Activated CD8-positive, alpha-beta memory T cell treated with anti-CD3 and anti-CD28 coated beads, Interleukin-2, amount 50 U/mL, for 1 hour (primary cell): ENCODE data around the gene TMEM88.
"Not testable (repeated sequence)": the region's sequence is repeated elsewhere in the genome, so short reads cannot be mapped to it uniquely, and the experiment has no call there.

Experiments used
- DNase-seq: peaks from one replicate; pipeline ENCODE4 v3.0.0-alpha.2; 2020; ENCODE audit errors: extremely low read depth

TMEM88 gene, protein sequence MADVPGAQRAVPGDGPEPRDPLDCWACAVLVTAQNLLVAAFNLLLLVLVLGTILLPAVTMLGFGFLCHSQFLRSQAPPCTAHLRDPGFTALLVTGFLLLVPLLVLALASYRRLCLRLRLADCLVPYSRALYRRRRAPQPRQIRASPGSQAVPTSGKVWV

DNA sequence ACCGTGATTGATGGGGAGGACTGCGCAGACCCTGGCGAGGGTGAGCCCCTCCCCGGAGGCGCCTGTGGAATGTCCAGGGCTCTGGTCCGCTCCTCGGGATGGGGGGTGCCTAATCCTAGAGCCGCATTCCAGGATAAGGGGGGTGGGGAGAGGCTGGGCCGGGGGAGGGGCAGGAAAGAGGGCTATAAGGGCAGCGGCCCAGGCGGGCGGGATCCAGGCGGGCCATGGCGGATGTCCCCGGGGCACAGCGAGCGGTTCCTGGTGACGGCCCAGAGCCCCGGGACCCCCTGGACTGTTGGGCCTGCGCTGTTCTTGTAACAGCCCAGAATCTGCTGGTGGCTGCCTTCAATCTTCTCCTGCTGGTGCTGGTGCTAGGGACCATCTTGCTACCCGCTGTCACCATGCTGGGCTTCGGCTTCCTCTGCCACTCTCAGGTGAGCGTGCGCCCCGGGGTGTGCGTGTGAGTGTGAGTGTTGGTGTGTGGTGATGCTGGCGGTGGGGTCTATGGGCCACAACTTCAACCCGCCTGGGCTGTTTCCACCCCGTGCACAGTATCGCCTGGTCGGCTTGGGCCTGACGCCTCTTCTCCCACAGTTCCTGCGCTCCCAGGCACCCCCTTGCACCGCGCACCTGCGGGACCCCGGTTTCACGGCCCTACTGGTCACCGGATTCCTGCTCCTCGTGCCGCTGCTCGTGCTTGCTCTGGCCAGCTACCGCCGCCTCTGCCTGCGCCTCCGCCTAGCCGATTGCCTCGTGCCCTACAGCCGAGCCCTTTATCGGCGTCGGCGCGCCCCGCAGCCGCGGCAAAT is at the start of gene TMEM88:
TMEM88 (plus strand) TSS at position 216 of the 809 bp plus-strand sequence; CDS start at position 225, 9 bp downstream.
- DNase-seq: no peak

DNA sequence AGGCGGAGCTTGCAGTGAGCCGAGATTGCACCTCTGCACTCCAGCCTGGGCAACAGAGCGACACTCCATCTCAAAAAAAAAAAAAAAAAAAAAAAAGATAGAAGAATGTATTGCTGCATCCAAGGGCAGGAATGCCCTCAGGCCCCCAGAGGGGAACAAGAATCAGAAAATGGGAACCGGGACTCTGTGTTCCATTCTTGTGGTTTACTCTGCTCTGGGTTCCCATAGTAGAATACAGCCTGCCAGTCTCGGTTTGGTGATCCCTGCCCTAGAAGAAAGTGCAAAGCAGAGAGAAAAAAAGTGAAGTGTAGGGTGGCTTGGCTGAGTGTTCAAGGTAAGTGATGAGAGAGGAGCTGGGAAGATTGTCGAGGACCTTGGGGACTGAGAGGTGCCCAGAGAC is 48.3 kb upstream of the TMEM88 start:
- DNase-seq: no peak

- no peak for DNase-seq
Observed at GRCh38 chr17:7807206-7807605, 47.7 kb upstream of the TMEM88 start.

DNA sequence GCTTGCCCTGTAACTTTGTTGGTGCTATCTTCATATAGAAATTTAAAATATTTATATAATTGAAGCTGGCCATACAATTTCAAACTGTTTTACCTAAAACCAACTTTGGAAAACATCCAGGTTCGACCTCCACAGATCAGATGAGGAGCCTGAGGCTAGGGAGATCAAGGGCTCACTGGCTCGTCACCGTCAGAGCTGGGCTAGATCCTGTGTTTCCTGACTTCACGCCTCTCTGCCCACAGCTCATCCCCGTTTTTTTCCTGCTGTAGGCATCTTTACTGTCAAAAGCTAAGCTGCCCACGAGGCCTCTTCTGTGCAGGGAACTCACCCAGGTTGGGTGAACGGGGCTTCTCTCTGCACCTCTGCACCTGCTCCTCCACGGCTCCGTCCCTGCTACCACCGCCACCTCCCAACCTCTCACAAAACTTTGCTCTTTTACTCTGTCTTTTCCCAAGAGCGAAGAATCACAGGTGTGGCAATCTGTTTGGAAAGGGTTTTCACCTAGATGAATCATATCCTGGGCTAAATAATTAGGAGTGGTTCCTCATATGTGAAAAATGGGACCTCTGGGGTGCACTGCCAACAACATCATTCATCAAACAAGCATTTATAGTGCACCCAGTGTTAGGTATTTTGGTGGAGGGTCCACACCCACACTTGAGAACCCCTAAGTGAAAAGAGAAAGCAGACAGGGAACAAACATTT is 45.6 kb upstream of the TMEM88 start:
- DNase-seq: no peak

- DNase-seq: not testable (repeated sequence)
Observed at GRCh38 chr17:7809791-7810343, 45.0 kb upstream of the TMEM88 start.

DNA sequence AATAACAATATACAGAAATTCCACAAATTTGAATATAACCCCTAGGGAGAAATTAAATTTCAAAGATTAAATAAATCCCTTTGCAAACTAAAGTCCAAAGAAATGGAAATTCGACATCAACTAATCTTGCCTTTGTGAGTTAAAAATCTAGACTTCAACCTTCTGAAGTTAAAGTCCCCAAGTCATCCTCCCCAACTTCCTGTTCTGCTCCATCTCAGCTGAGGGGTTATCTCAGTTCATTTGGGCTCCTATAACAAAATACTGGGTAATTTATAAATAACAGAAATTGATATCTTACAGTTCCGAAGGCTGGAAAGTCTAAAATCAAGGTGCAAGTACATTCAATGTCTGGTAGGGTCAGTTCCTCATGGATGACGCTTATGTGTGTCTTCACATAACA is 43.6 kb upstream of the TMEM88 start:
- DNase-seq: no peak

DNA sequence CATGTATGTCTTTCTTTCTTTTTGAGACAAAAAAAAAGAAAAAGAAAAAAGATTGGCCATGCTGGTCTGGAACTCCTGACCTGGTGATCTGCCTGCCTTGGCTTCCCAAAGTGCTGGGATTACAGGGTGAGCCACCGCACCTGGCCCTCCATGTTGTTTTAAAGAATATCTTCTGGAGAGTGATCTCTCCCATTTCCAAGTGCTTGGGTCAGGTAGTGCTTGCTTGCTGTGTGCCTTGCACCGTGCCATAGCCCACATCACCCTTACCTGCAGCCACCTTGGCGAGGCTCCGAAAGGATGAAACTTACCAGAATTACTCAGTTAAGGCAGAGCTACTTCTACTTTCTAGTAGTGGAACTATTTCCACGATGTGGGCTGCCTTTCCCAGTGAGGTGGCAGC is 39.9 kb upstream of the TMEM88 start:
- no peak for DNase-seq

- no peak for DNase-seq
Observed at GRCh38 chr17:7816926-7817642, 37.8 kb upstream of the TMEM88 start.

DNA sequence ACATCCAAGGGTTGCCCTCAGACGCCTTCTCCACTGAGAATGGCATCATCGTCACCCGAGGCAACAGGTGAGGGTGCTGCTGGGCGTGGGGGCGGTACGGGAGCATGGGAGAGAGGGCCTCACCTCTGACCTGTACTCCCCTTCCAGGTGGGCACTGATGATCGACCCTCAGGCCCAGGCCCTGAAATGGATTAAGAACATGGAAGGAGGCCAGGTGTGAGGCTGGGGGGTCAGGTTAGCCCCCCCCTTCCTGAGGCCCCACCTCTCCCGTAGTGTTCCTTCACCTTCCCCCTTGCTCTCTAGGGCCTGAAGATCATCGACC is 37.3 kb upstream of the TMEM88 start:
- DNase-seq: no peak

GRCh38 chr17:7818026-7818425 is 36.8 kb upstream of the TMEM88 start:
- no peak for DNase-seq

- no peak for DNase-seq
Observed at GRCh38 chr17:7818746-7819645, 35.9 kb upstream of the TMEM88 start.

DNA sequence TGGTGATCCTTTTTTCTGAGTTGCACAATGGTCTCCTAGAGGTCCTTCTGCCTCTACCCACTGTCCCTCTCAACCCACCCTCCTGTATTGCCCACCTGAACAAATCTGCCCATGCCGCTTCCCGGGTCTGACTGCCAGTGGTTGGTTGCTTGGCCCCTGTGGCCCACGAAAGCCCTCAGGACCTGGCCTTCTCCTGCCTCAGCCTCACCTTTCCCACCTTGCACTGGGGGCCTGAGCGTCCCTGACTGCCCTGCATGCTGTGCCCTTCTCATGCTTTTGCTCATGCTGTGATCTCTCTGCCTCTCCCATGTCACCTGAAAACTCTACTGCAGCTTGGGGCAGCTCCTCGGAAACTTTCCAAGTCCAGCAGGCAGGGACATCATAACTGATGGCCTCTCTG is 34.6 kb upstream of the TMEM88 start:
- DNase-seq: no peak

- no peak for DNase-seq
Observed at GRCh38 chr17:7822126-7822525, 32.7 kb upstream of the TMEM88 start.

GRCh38 chr17:7823581-7824001 is 31.3 kb upstream of the TMEM88 start:
- DNase-seq: no peak

DNA sequence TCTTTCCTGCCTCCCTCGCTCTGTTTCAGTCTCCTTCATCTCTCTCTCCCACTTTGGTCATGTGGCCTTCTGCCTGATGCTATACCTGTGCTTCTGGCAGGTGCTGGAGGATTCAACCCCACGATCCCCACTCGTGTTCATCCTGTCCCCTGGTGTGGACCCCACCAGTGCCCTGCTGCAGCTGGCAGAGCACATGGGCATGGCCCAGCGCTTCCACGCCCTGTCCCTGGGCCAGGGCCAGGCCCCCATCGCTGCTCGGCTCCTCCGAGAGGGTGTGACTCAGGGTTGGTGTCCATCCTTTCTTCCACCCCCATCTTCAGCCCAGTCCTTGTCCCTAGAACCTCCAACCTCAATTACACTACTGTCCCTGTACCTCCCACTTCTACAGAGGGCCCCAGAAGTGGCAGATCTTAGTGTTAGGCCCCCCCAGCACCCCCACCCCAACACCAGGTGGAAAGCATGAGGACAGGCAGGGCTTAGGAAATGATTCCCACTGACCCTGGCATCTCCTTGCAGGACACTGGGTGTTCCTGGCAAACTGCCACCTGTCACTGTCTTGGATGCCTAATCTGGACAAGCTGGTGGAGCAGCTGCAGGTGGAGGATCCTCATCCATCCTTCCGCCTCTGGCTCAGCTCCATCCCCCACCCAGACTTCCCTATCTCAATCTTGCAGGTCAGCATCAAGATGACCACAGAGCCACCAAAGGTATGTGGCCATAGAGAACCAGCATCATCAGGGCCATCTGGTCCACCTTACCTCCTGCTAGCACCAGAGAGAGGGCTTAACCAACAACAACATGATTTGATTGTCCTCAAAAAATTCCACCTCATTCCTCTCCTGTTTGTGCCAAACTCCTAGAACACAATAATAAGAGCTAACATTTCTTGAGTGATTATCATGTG is 30.6 kb upstream of the TMEM88 start:
- no peak for DNase-seq

GRCh38 chr17:7825206-7825990 is 29.5 kb upstream of the TMEM88 start:
- DNase-seq: no peak

GRCh38 chr17:7830616-7831015 is 24.2 kb upstream of the TMEM88 start:
- no peak for DNase-seq

DNA sequence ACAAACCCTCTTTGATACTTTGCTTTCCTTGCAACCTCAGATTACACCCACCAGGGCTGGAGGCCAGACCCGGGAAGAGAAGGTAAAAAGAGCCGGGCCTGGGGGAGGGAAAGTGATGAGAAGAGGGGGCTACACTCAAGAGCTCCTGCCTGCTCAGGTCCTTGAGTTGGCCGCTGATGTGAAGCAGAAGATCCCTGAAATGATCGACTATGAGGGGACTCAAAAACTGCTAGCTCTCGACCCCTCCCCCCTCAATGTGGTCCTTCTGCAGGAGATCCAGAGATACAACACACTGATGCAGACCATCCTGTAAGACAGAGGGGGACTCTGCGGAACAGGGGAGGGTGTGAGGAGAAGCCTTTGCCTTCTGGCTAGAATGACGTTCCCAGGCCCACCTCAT is 23.6 kb upstream of the TMEM88 start:
- DNase-seq: no peak

DNA sequence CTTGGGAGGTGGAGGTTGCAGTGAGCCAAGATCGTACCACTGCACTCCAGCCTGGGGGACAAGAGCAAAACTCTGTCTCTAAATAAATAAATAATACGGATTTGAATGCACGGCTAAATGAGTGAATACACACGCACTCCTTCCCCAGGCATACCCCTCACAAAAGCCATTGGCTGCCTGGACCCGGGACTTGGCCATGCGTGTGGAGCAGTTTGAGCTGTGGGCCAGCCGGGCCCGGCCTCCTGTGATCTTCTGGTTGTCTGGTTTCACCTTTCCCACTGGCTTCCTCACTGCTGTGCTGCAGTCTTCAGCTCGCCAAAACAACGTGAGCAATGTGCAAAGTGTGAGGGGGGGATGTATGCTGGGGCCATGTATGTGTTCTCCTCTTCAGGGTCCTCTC is 22.4 kb upstream of the TMEM88 start:
- DNase-seq: no peak
